ENCODE data around the gene GAD2.

GRCh38 chr10:26212511-26212910 is 4.1 kb upstream of the GAD2 start:
- TF ChIP-seq CTCF (IDR thresholded peaks at IDR 0.05): no peak
- no peak for TF ChIP-seq POLR2AphosphoS5 (IDR thresholded peaks at IDR 0.05; ENCODE audit: low read depth, low read length)
- TF ChIP-seq TCF7L2 (IDR thresholded peaks at IDR 0.05; ENCODE audit: low read depth, low read length): no peak
- no peak for TF ChIP-seq REST (IDR thresholded peaks at IDR 0.05; ENCODE audit: insufficient read depth in 1 of 2, low read depth in 2 of 2, low read length in 1 of 2)
- no peak for TF ChIP-seq SIN3A (IDR thresholded peaks at IDR 0.05; ENCODE audit: borderline replicate concordance, insufficient read depth, low read depth, low read length)
